ENCODE measurements around the gene TTC9B. TPM values are rescaled to one million over a fixed set of nuclear protein-coding genes. Genes with fewer than 3 reads are reported as not detected.
"Not testable (repeated sequence)": the region's sequence is repeated elsewhere in the genome, so short reads cannot be mapped to it uniquely, and the experiment has no call there.

The TTC9B gene
- total and polyA plus RNA-seq, 2 of the 8 experiments (the other 6 are each of a cell fraction or from before 2014, with no cell fraction given), result 0.26 TPM; not detected in 1

GRCh38 chr19:40169482-40170302 lies 48.5 kb downstream of the TTC9B start:
- POLR2A ChIA-PET (ENCODE audit: partially characterized antibody), result interaction anchor here (1.0 kb wide), 1 partner anchor 48 kb away, joined by 3 read pairs; no protein-coding TSS in a partner anchor
- not testable (repeated sequence) for H2BK120ac ChIP-seq (replicated peaks; ENCODE audit: low read depth, low read length); H3K56ac ChIP-seq (replicated peaks; ENCODE audit: insufficient read length, low read depth, low read length); H3K4ac ChIP-seq (replicated peaks; ENCODE audit: insufficient read length, low read depth, low read length); H3K9me3 ChIP-seq (ENCODE audit: insufficient read depth in 2 of 2, low read depth in 1 of 2, low read length in 1 of 2); H3K9ac ChIP-seq (replicated peaks in 1 of 4; ENCODE audit: extremely low read depth in 1 of 4, low read depth in 3 of 4, low read length in 3 of 4); DNase-seq (ENCODE audit: low read depth in 1 of 2, low spot score in 2 of 2); H2BK5ac ChIP-seq (ENCODE audit: low read depth, low read length); H3K79me1 ChIP-seq (ENCODE audit: low read depth, low read length); H3K14ac ChIP-seq (ENCODE audit: insufficient read length); H4K20me1 ChIP-seq (replicated peaks in 1 of 2; ENCODE audit: control insufficient read depth in 1 of 2, insufficient read depth in 2 of 2, low read length in 2 of 2); H3K4me1 ChIP-seq (replicated peaks in 1 of 4; ENCODE audit: control insufficient read depth in 3 of 4, insufficient read depth in 4 of 4, low read length in 3 of 4); H4K8ac ChIP-seq (ENCODE audit: extremely low read depth, insufficient read depth, low read length); H4K5ac ChIP-seq (ENCODE audit: insufficient read length, low read depth, low read length); H2AFZ ChIP-seq (ENCODE audit: low read length); H3K23me2 ChIP-seq (ENCODE audit: low read depth, low read length); H3K4me2 ChIP-seq (ENCODE audit: insufficient read depth in 1 of 2, low read depth in 2 of 2, low read length in 2 of 2); FAIRE-seq; H3K79me2 ChIP-seq (ENCODE audit: control insufficient read depth in 1 of 2, insufficient read depth in 2 of 2, low read length in 2 of 2); H2BK20ac ChIP-seq (ENCODE audit: low read length); H3K36me3 ChIP-seq (ENCODE audit: control insufficient read depth in 2 of 4, insufficient read depth in 4 of 4, low read length in 3 of 4); H2BK12ac ChIP-seq (ENCODE audit: low read depth, low read length); H3K4me3 ChIP-seq (ENCODE audit: extremely low read depth in 1 of 4, insufficient read depth in 2 of 4, low read depth in 3 of 4, low read length in 4 of 4); H2AK5ac ChIP-seq (ENCODE audit: low read depth, low read length); H2BK15ac ChIP-seq (ENCODE audit: low read length); H4K91ac ChIP-seq (replicated peaks; ENCODE audit: insufficient read length, low read length); H3K23ac ChIP-seq (ENCODE audit: insufficient read length); H3K27ac ChIP-seq (ENCODE audit: low read depth, low read length); H3K27me3 ChIP-seq (replicated peaks in 1 of 4; ENCODE audit: control insufficient read depth in 3 of 4, extremely low read depth in 1 of 4, insufficient read depth in 3 of 4, low read length in 3 of 4); H3K18ac ChIP-seq (ENCODE audit: extremely low read depth, low read length)
- CTCF ChIA-PET (ENCODE audit: partially characterized antibody), result interaction anchor here (0.7 to 1.4 kb wide), 5 partner anchors 18 to 67 kb away, joined by 3 read pairs; no protein-coding TSS in a partner anchor
- WGBS, 2 experiments (ENCODE audit: extremely low coverage in 1 of 2, insufficient coverage in 1 of 2, insufficient read length in 1 of 2, insufficient replicate concordance in 2 of 2, low coverage in 1 of 2, low lambda C conversion rate in 2 of 2, missing lambda C conversion rate in 1 of 2), result 94% methylated on average over 20 of the region's 30 CpGs; no CpG with 5 or more reads in 1 of the 2 experiments

Other genes with a start within 250 kb of the TTC9B start
- gene PSMC4, start 247.2 kb downstream of the TTC9B start, total RNA-seq (2021; fragmentation: NEBNext Ultra II Directional; extraction: Animal tissue kit (Norgen Biotek cat#: 25700)), result 126 and 127 TPM in 2 replicates
- 116 and 148 TPM in 2 replicates for gene PSMC4, start 247.2 kb downstream of the TTC9B start, polyA plus RNA-seq (2011; rRNA removed)
- gene ZNF546, start 221.3 kb downstream of the TTC9B start, total RNA-seq (2021; fragmentation: NEBNext Ultra II Directional; extraction: Animal tissue kit (Norgen Biotek cat#: 25700)), result 1.1 and 1.9 TPM in 2 replicates
- 0.05 and 0.21 TPM in 2 replicates for gene ZNF546, start 221.3 kb downstream of the TTC9B start, polyA plus RNA-seq (2011; rRNA removed)
- gene ZNF780B, start 162.2 kb downstream of the TTC9B start, total RNA-seq (2021; fragmentation: NEBNext Ultra II Directional; extraction: Animal tissue kit (Norgen Biotek cat#: 25700)), result 17.1 and 22.4 TPM in 2 replicates
- gene ZNF780B, start 162.2 kb downstream of the TTC9B start, polyA plus RNA-seq (2011; rRNA removed), result 2.2 and 3.1 TPM in 2 replicates
- 11.0 and 12.0 TPM in 2 replicates for gene ZNF780A, start 127.4 kb downstream of the TTC9B start, total RNA-seq (2021; fragmentation: NEBNext Ultra II Directional; extraction: Animal tissue kit (Norgen Biotek cat#: 25700))
- 3.5 and 3.9 TPM in 2 replicates for gene ZNF780A, start 127.4 kb downstream of the TTC9B start, polyA plus RNA-seq (2011; rRNA removed)
- 15.9 and 18.3 TPM in 2 replicates for gene MAP3K10, start 27.0 kb downstream of the TTC9B start, total RNA-seq (2021; fragmentation: NEBNext Ultra II Directional; extraction: Animal tissue kit (Norgen Biotek cat#: 25700))
- 4.9 and 9.2 TPM in 2 replicates for gene MAP3K10, start 27.0 kb downstream of the TTC9B start, polyA plus RNA-seq (2011; rRNA removed)
- 0.63 and 1.9 TPM in 2 replicates for gene CCNP, start 8.3 kb upstream of the TTC9B start, total RNA-seq (2021; fragmentation: NEBNext Ultra II Directional; extraction: Animal tissue kit (Norgen Biotek cat#: 25700))
- gene CCNP, start 8.3 kb upstream of the TTC9B start, polyA plus RNA-seq (2011; rRNA removed), result 2.1 and 4.6 TPM in 2 replicates
- 137 and 151 TPM in 2 replicates for gene AKT2, start 67.0 kb upstream of the TTC9B start, total RNA-seq (2021; fragmentation: NEBNext Ultra II Directional; extraction: Animal tissue kit (Norgen Biotek cat#: 25700))
- 183 and 252 TPM in 2 replicates for gene AKT2, start 67.0 kb upstream of the TTC9B start, polyA plus RNA-seq (2011; rRNA removed)
- gene C19orf47, start 130.0 kb upstream of the TTC9B start, total RNA-seq (2021; fragmentation: NEBNext Ultra II Directional; extraction: Animal tissue kit (Norgen Biotek cat#: 25700)), result 16.5 and 17.8 TPM in 2 replicates
- gene C19orf47, start 130.0 kb upstream of the TTC9B start, polyA plus RNA-seq (2011; rRNA removed), result 27.3 and 32.8 TPM in 2 replicates
- 180 and 189 TPM in 2 replicates for gene PLD3, start 130.3 kb upstream of the TTC9B start, total RNA-seq (2021; fragmentation: NEBNext Ultra II Directional; extraction: Animal tissue kit (Norgen Biotek cat#: 25700))
- gene PLD3, start 130.3 kb upstream of the TTC9B start, polyA plus RNA-seq (2011; rRNA removed), result 543 and 635 TPM in 2 replicates
- 0.15 and 0.29 TPM in 2 replicates for gene HIPK4, start 171.8 kb upstream of the TTC9B start, total RNA-seq (2021; fragmentation: NEBNext Ultra II Directional; extraction: Animal tissue kit (Norgen Biotek cat#: 25700))
- 0.57 and 0.88 TPM in 2 replicates for gene HIPK4, start 171.8 kb upstream of the TTC9B start, polyA plus RNA-seq (2011; rRNA removed)
- 5.8 and 6.0 TPM in 2 replicates for gene PRX, start 195.0 kb upstream of the TTC9B start, total RNA-seq (2021; fragmentation: NEBNext Ultra II Directional; extraction: Animal tissue kit (Norgen Biotek cat#: 25700))
- 2.8 and 3.8 TPM in 2 replicates for gene PRX, start 195.0 kb upstream of the TTC9B start, polyA plus RNA-seq (2011; rRNA removed)
- gene SERTAD1, start 207.6 kb upstream of the TTC9B start, total RNA-seq (2021; fragmentation: NEBNext Ultra II Directional; extraction: Animal tissue kit (Norgen Biotek cat#: 25700)), result 4.9 and 5.4 TPM in 2 replicates
- gene SERTAD1, start 207.6 kb upstream of the TTC9B start, polyA plus RNA-seq (2011; rRNA removed), result 6.6 and 8.0 TPM in 2 replicates
- gene SERTAD3, start 226.0 kb upstream of the TTC9B start, total RNA-seq (2021; fragmentation: NEBNext Ultra II Directional; extraction: Animal tissue kit (Norgen Biotek cat#: 25700)), result 32.1 and 33.4 TPM in 2 replicates
- 15.1 and 23.5 TPM in 2 replicates for gene SERTAD3, start 226.0 kb upstream of the TTC9B start, polyA plus RNA-seq (2011; rRNA removed)
- gene BLVRB, start 247.4 kb upstream of the TTC9B start, total RNA-seq (2021; fragmentation: NEBNext Ultra II Directional; extraction: Animal tissue kit (Norgen Biotek cat#: 25700)), result 28.7 and 32.3 TPM in 2 replicates
- 182 and 196 TPM in 2 replicates for gene BLVRB, start 247.4 kb upstream of the TTC9B start, polyA plus RNA-seq (2011; rRNA removed)
- gene SPTBN4, start 248.6 kb upstream of the TTC9B start, total RNA-seq (2021; fragmentation: NEBNext Ultra II Directional; extraction: Animal tissue kit (Norgen Biotek cat#: 25700)), result 1.9 and 3.4 TPM in 2 replicates
- 3.0 and 4.7 TPM in 2 replicates for gene SPTBN4, start 248.6 kb upstream of the TTC9B start, polyA plus RNA-seq (2011; rRNA removed)

All from H1 (cell line).